HEK293T (cell line): ENCODE measurements around the gene MLLT11.

Experiments used
- CTCF ChIA-PET: fragments of 350-600 bp; formaldehyde crosslinking; extraction: SDS; loops from one replicate; lab custom pipeline; 2021; ENCODE audit warnings: antibody characterized with exemption, inconsistent platforms; lab: Yijun Ruan, JAX
- POLR2A ChIA-PET: fragments of 350-600 bp; formaldehyde crosslinking; extraction: SDS; loops from one replicate; lab custom pipeline; 2020; ENCODE audit warnings: antibody characterized with exemption, inconsistent platforms; lab: Yijun Ruan, JAX
- DNase-seq: peaks from one replicate; pipeline ENCODE4 v3.0.0; 2012; ENCODE audit warnings: mixed read lengths; ENCODE audit errors: extremely low spot score
- ARNT ChIP-seq: fragments of 450-650 bp; IDR thresholded peaks from 2 replicates; pipeline ENCODE4 v1.6.1; 2017; ENCODE audit warnings: mild to moderate bottlenecking
- BHLHE40 ChIP-seq: fragments of 450-650 bp; IDR thresholded peaks from 2 replicates; pipeline ENCODE4 v1.6.1; 2016; ENCODE audit warnings: mild to moderate bottlenecking, moderate library complexity, borderline replicate concordance
- CTBP1 ChIP-seq: fragments of 450-650 bp; IDR thresholded peaks from 2 replicates; pipeline ENCODE4 v1.6.1; 2016; ENCODE audit warnings: borderline replicate concordance
- ELF4 ChIP-seq: fragments of 450-650 bp; IDR thresholded peaks from 2 replicates; pipeline ENCODE4 v1.6.1; 2017; ENCODE audit warnings: antibody characterized with exemption
- FOXA1 ChIP-seq: fragments of 450-650 bp; IDR thresholded peaks from 2 replicates; pipeline ENCODE4 v1.6.1; 2016; ENCODE audit warnings: mild to moderate bottlenecking
- FOXK2 ChIP-seq: fragments of 450-650 bp; IDR thresholded peaks from 2 replicates; pipeline ENCODE4 v1.6.1; 2016; ENCODE audit warnings: mild to moderate bottlenecking
- FOXM1 ChIP-seq: fragments of 450-650 bp; IDR thresholded peaks from 2 replicates; pipeline ENCODE4 v1.6.1; 2017; ENCODE audit warnings: mild to moderate bottlenecking, borderline replicate concordance
- HDGF ChIP-seq: fragments of 450-650 bp; IDR thresholded peaks from 2 replicates; pipeline ENCODE4 v1.6.1; 2017; ENCODE audit warnings: antibody characterized with exemption, borderline replicate concordance
- L3MBTL2 ChIP-seq: fragments of 450-650 bp; conservative IDR thresholded peaks from 2 replicates; pipeline ENCODE4 v1.6.1; 2016; ENCODE audit warnings: mild to moderate bottlenecking
- LEF1 ChIP-seq: fragments of 450-650 bp; IDR thresholded peaks from 2 replicates; pipeline ENCODE4 v1.6.1; 2017; ENCODE audit warnings: mild to moderate bottlenecking, borderline replicate concordance
- NFRKB ChIP-seq: fragments of 450-650 bp; IDR thresholded peaks from 2 replicates; pipeline ENCODE4 v1.6.1; 2016; ENCODE audit warnings: mild to moderate bottlenecking, moderate library complexity
- SP1 ChIP-seq: fragments of 450-650 bp; IDR thresholded peaks from 2 replicates; pipeline ENCODE4 v1.6.1; 2017
- SUZ12 ChIP-seq: fragments of 450-650 bp; IDR thresholded peaks from 2 replicates; pipeline ENCODE4 v1.6.1; 2016; ENCODE audit warnings: mild to moderate bottlenecking
- TARDBP ChIP-seq: fragments of 450-650 bp; IDR thresholded peaks from 2 replicates; pipeline ENCODE4 v1.6.1; 2016
- ZNF384 ChIP-seq: fragments of 450-650 bp; IDR thresholded peaks from 2 replicates; pipeline ENCODE4 v1.6.1; 2016
- TF ChIP-seq, protein P1 (sequence below): fragments of 450-650 bp; IDR thresholded peaks from 2 replicates; pipeline ENCODE4 v1.6.1; 2016

MLLT11 gene

GRCh38 chr1:151050051-151050688, 10.0 kb upstream of the MLLT11 start:
- ChIA-PET POLR2A (interaction anchor here (1.3 to 6.4 kb wide), 3 partner anchors 10 to 23 kb away, joined by 3 to 53 read pairs (median 7); partner anchors contain the start of genes CDC42SE1, GABPB2 and MLLT11), CTCF (interaction anchor here (0.6 kb wide), 1 partner anchor 56 kb away, joined by 5 read pairs; no protein-coding TSS in a partner anchor)
- no peak for TF ChIP-seq ZNF384
- TF ChIP-seq SUZ12 = no peak
- no peak for TF ChIP-seq CTBP1
- no peak for DNase-seq

GRCh38 chr1:151051356-151052009, 8.7 kb upstream of the MLLT11 start:
- CTCF ChIA-PET = interaction anchor here (0.5 to 0.6 kb wide), 2 partner anchors 18 to 27 kb away, joined by 3 read pairs; no protein-coding TSS in a partner anchor
- TF ChIP-seq TARDBP (no peak), ZNF384 (0 out of 2 replicates have a peak, but pooled peaks have one; percentile 25)
- POLR2A ChIA-PET = interaction anchor here (6.4 kb wide), 1 partner anchor 9 kb away, joined by 53 read pairs; the partner anchor contains the start of genes CDC42SE1 and MLLT11
- DNase-seq = no peak

- DNase-seq = no peak
- ChIA-PET CTCF (interaction anchor here (0.6 kb wide), 1 partner anchor 201 kb away, joined by 6 read pairs; no protein-coding TSS in a partner anchor), POLR2A (no interaction called here)
- TF ChIP-seq SUZ12 (no peak), HDGF (no peak), LEF1 (no peak), TARDBP (no peak), ARNT (no peak), L3MBTL2 (no peak), CTBP1 (no peak), BHLHE40 (no peak), ELF4 (no peak), NFRKB (no peak), FOXA1 (no peak), FOXM1 (no peak), ZNF384 (no peak), SP1 (no peak), FOXK2 (no peak)
- TF ChIP-seq, protein P1, sequence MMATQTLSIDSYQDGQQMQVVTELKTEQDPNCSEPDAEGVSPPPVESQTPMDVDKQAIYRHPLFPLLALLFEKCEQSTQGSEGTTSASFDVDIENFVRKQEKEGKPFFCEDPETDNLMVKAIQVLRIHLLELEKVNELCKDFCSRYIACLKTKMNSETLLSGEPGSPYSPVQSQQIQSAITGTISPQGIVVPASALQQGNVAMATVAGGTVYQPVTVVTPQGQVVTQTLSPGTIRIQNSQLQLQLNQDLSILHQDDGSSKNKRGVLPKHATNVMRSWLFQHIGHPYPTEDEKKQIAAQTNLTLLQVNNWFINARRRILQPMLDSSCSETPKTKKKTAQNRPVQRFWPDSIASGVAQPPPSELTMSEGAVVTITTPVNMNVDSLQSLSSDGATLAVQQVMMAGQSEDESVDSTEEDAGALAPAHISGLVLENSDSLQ = no peak
Observed at GRCh38 chr1:151054971-151055547, 5.1 kb upstream of the MLLT11 start.

GRCh38 chr1:151055581-151055980, 4.6 kb upstream of the MLLT11 start:
- POLR2A ChIA-PET = no interaction called here
- CTCF ChIA-PET = interaction anchor here (0.6 kb wide), 1 partner anchor 201 kb away, joined by 6 read pairs; no protein-coding TSS in a partner anchor
- no peak for DNase-seq
- TF ChIP-seq L3MBTL2 (no peak), TARDBP (no peak), NFRKB (no peak), FOXM1 (no peak), SUZ12 (no peak), ELF4 (no peak), LEF1 (no peak), SP1 (no peak), ARNT (no peak), HDGF (no peak), FOXA1 (no peak), BHLHE40 (no peak), FOXK2 (no peak), CTBP1 (no peak), ZNF384 (no peak)
- TF ChIP-seq, protein P1 = no peak

DNA sequence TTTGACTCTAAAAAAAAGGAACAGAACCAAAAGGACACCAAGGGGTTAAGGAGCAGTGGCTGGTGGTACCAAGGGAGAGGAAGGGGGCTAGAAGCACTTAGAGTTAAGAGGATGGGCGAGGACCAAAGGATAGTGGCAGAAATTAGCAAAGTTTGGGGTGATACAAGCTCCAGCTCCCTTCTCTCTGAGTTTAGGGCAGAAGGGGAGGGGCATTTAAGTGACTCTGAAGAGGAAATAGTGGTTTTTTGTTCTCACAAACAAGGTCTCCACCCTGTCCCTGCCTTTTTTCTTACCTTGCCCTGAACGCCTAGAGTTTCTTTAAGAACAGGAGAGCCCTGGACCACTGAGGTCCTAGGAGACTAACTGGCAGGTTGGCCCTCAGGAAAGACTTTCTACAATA, 4.0 kb upstream of the MLLT11 start:
- no peak for TF ChIP-seq SUZ12
- TF ChIP-seq ZNF384 = no peak
- no peak for TF ChIP-seq SP1
- TF ChIP-seq, protein P1 = no peak
- no peak for TF ChIP-seq FOXM1
- no peak for TF ChIP-seq ARNT
- no peak for TF ChIP-seq L3MBTL2
- TF ChIP-seq BHLHE40 = no peak
- TF ChIP-seq FOXA1 = no peak
- TF ChIP-seq HDGF = no peak
- no peak for TF ChIP-seq LEF1
- TF ChIP-seq TARDBP = no peak
- no peak for TF ChIP-seq FOXK2
- TF ChIP-seq NFRKB = no peak
- no peak for TF ChIP-seq ELF4
- TF ChIP-seq CTBP1 = no peak
- POLR2A ChIA-PET = no interaction called here
- CTCF ChIA-PET = no interaction called here
- no peak for DNase-seq

GRCh38 chr1:151058692-151059091, 1.5 kb upstream of the MLLT11 start:
- POLR2A ChIA-PET = interaction anchor here (0.9 to 6.6 kb wide), 7 partner anchors 9 to 96 kb away, joined by 3 to 69 read pairs (median 5); partner anchors contain the start of genes C1orf56 and GABPB2
- CTCF ChIA-PET = interaction anchor here (0.9 to 1.1 kb wide), 3 partner anchors 9 to 134 kb away, joined by 3 to 11 read pairs (median 3); no protein-coding TSS in a partner anchor
- TF ChIP-seq, protein P1 = peak; percentile 42
- no peak for TF ChIP-seq ELF4
- no peak for DNase-seq
